Gastrocnemius medialis (tissue), 4 donors: ENCODE data around the gene NLRX1. TPM values are rescaled to one million over a fixed set of nuclear protein-coding genes. Genes with fewer than 3 reads are reported as not detected.

Experiments used
- ATAC-seq, 2 donors: fragments of 150-250 bp; one replicate each; pipeline ENCODE4 v1.9.1; 2016
- DNase-seq, 2 donors: peaks; one replicate each; pipeline ENCODE4 v3.0.0-alpha.2; 2019
- H3K27ac ChIP-seq, 4 donors: fragments of 200-600 bp; sonication (generic); 1 replicate in 1 of 4; 2 replicates in 3 of 4; pipeline ENCODE4 v1.5.1; 2016 to 2018; ENCODE audit warnings: mild to moderate bottlenecking in 2 of 4, moderate library complexity in 1 of 4
- H3K27me3 ChIP-seq, 3 donors: fragments of 200-600 bp; sonication (generic) in 2 of 3; 1 replicate in 1 of 3; 2 replicates in 2 of 3; pipeline versions ENCODE4 v1.5.1 to v1.6.0; 2016 to 2019; ENCODE audit warnings: mild to moderate bottlenecking in 1 of 3, moderate library complexity in 1 of 3
- H3K36me3 ChIP-seq, 2 donors: fragments of 200-600 bp; sonication (generic) in 1 of 2; one replicate each; pipeline ENCODE4 v1.5.1; 2017 to 2018
- H3K4me1 ChIP-seq, 2 donors: fragments of 200-600 bp; sonication (generic) in 1 of 2; one replicate each; pipeline ENCODE4 v1.5.1; 2016 to 2017; ENCODE audit warnings: mild to moderate bottlenecking in 2 of 2
- H3K4me3 ChIP-seq, 4 donors: fragments of 200-600 bp; sonication (generic) in 3 of 4; 1 replicate in 1 of 4; 2 replicates in 3 of 4; pipeline ENCODE4 v1.5.1; 2016 to 2019; ENCODE audit warnings: mild to moderate bottlenecking in 2 of 4
- H3K9me3 ChIP-seq, 3 donors: fragments of 200-600 bp; sonication (generic) in 2 of 3; 1 replicate in 1 of 3; 2 replicates in 2 of 3; pipeline ENCODE4 v1.5.1; 2016 to 2019
- POLR2A ChIP-seq, 2 donors: fragments of 450-650 bp; IDR thresholded peaks; one replicate each; pipeline ENCODE4 v1.6.1; 2017; ENCODE audit warnings: antibody characterized with exemption in 2 of 2, mild to moderate bottlenecking in 2 of 2, moderate library complexity in 2 of 2
- in situ Hi-C, 4 donors: fragments of 200-750 bp; cut with MboI; loops; one replicate each; pipeline versions ENCODE4 v1.15.0 to v1.8.0; 2017; ENCODE audit warnings: low sequenced_read_pairs in 4 of 4
- intact Hi-C: fragments of 100-400 bp; cut with DNase I; formaldehyde crosslinking; loops from one replicate; pipeline ENCODE4 v1.15.1; 2023; ENCODE audit warnings: low total_unique reads
- total RNA-seq, 4 donors: library from RNA; depleted of rRNA; stranded (reverse); fragments of >200 nt; gene quantifications; one replicate each; pipeline versions ENCODE4 v1.1.0 to v1.2.3, GENCODE V29; 2016
- TF ChIP-seq, protein P1 (sequence below), 5 experiments: fragments of 450-650 bp in 3 of 5; fragments of 200-600 bp in 2 of 5; sonication (generic) in 2 of 5; IDR thresholded peaks in 4 of 5; conservative IDR thresholded peaks in 1 of 5; 1 replicate in 4 of 5; 2 replicates in 1 of 5; pipeline ENCODE4 v1.5.1; 2016 to 2019; ENCODE audit warnings: antibody characterized with exemption in 5 of 5, mild to moderate bottlenecking in 3 of 5, moderate library complexity in 3 of 5

NLRX1 gene
- total RNA-seq, 4 donors from 2014 or later = 12.2 to 21.3 (median 16.4) TPM

DNA sequence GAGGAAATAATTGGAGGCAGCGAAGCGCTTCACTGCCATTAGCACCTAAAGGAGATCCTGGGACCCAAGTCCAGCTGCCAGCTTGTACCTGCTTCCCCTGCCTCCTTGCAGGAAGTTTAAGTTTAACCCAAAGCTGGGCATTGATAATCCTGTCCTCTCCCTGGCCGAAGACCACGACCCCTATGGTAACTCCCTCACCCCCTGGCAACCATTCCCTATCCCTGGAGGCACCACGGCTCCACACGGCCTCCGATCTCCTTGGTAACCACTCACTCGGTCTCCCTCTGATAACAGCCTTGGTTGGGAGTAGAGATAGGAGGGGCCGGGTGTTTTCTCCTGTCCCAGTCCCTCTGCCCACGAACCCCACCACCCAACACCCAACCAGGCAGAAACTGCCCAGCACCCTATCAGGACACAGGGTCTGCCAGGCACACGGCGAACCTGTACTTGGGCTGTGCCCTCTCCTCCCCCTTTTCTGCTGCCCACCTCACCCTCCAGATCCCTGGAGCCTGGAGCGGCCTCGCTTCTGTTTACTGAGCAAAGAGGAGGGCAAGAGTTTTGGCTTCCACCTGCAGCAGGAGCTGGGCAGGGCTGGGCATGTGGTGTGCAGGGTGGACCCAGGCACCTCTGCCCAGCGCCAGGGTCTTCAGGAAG lies 17.6 kb downstream of the NLRX1 start:
- H3K27ac ChIP-seq = no peak overlapping the region
- H3K4me3 ChIP-seq = no peak overlapping the region
- intact Hi-C loops = no loop called here
- peaks cover 0 to 11% of the 10 kb centered on the region in 2 donors for H3K36me3 ChIP-seq
- H3K4me1 ChIP-seq = no peaks in the 10 kb centered on the region
- in situ Hi-C loops = no loop called here
- no peaks in the 10 kb centered on the region for H3K27me3 ChIP-seq
- H3K9me3 ChIP-seq = no peaks in the 10 kb centered on the region
- DNase-seq = no peak
- ATAC-seq = no peak
- TF ChIP-seq POLR2A (IDR thresholded peaks at IDR 0.05) = no peak
- TF ChIP-seq, protein P1, sequence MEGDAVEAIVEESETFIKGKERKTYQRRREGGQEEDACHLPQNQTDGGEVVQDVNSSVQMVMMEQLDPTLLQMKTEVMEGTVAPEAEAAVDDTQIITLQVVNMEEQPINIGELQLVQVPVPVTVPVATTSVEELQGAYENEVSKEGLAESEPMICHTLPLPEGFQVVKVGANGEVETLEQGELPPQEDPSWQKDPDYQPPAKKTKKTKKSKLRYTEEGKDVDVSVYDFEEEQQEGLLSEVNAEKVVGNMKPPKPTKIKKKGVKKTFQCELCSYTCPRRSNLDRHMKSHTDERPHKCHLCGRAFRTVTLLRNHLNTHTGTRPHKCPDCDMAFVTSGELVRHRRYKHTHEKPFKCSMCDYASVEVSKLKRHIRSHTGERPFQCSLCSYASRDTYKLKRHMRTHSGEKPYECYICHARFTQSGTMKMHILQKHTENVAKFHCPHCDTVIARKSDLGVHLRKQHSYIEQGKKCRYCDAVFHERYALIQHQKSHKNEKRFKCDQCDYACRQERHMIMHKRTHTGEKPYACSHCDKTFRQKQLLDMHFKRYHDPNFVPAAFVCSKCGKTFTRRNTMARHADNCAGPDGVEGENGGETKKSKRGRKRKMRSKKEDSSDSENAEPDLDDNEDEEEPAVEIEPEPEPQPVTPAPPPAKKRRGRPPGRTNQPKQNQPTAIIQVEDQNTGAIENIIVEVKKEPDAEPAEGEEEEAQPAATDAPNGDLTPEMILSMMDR (IDR thresholded peaks at IDR 0.05 in 4 of 5, conservative IDR thresholded peaks at IDR 0.05 in 1 of 5) = no peak

DNA sequence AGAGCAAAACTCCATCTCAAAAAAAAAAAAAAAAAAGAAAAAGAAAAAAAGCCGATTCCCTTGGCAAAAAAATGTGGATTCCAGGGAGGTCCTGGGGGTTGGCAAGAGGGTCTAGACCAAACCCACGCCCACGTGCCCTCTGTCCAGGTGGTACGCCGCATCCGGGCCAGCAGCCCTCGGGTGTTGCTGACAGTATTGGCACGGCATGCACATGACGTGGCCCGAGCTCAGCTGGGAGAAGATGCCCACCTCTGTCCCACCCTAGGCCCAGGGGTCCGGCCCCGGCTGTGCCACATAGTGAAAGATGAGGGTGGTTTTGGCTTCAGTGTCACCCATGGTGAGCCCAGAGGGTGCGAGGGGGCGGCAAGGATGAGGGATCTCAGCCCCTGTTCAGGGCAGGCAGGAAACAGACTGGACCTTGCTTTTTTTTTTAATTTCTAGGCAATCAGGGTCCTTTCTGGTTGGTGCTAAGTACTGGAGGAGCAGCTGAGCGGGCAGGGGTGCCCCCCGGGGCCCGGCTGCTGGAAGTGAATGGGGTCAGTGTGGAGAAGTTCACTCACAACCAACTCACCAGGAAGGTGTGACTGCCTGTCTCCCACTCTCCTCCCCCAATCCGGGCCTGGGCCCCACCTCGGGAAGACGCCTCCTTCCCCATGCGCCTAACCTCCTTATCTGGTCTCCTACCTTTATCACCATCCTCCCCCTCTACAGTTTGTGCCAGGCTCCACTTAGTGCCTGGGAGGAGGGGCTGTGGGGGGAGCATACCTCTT lies 18.8 kb downstream of the NLRX1 start:
- H3K9me3 ChIP-seq = no peaks in the 10 kb centered on the region
- H3K27me3 ChIP-seq = no peaks in the 10 kb centered on the region
- H3K4me3 ChIP-seq = no peak overlapping the region
- H3K4me1 ChIP-seq = no peaks in the 10 kb centered on the region
- in situ Hi-C loops = no loop called here
- peaks cover 0 to under 1% of the 10 kb centered on the region in 2 donors for H3K36me3 ChIP-seq
- intact Hi-C loops = no loop called here
- DNase-seq = no peak
- ATAC-seq = no peak
- H3K27ac ChIP-seq = no peak overlapping the region
- TF ChIP-seq POLR2A (IDR thresholded peaks at IDR 0.05) = no peak
- TF ChIP-seq, protein P1 (IDR thresholded peaks at IDR 0.05 in 4 of 5, conservative IDR thresholded peaks at IDR 0.05 in 1 of 5) = no peak

DNA sequence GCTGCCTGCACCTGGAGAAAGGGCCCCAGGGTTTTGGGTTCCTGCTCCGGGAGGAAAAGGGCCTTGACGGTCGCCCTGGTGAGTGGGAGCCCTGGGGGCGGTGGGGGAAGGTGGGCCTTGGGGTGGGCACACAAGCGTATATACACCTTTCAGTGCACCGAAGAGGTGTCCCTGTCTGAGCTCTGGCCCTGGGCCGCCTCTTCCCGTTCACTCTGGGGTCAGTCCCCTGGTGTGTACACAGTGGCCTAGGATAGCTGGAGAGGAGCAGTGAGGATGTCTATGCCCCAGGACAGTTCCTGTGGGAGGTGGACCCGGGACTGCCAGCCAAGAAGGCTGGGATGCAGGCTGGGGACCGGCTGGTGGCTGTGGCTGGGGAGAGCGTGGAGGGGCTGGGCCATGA lies 19.5 kb downstream of the NLRX1 start:
- intact Hi-C loops (no loop called here), in situ Hi-C loops (no loop called here)
- Histone ChIP-seq H3K4me3 (no peak overlapping the region), H3K36me3 (no peaks in the 10 kb centered on the region), H3K9me3 (no peaks in the 10 kb centered on the region), H3K4me1 (no peaks in the 10 kb centered on the region), H3K27ac (no peak overlapping the region), H3K27me3 (no peaks in the 10 kb centered on the region)
- TF ChIP-seq, protein P1 (IDR thresholded peaks at IDR 0.05 in 4 of 5, conservative IDR thresholded peaks at IDR 0.05 in 1 of 5) = no peak
- no peak for TF ChIP-seq POLR2A (IDR thresholded peaks at IDR 0.05)
- ATAC-seq = no peak
- no peak for DNase-seq

DNA sequence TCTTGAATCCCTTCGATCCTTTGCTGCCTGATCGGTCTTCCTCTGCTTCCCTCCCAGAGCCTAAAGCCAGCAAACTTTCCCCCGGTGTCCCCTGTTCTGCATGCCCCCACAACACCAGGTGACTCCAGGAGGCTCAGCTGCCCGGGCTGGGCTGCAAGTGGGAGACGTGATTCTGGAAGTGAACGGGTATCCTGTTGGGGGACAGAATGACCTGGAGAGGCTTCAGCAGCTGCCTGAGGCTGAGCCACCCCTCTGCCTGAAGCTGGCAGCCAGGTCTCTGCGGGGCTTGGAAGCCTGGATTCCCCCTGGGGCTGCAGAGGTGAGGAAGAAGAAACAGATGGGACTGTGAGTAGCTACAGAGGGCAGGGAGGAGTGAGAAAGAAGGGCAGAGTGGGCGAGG lies 20.4 kb downstream of the NLRX1 start:
- Histone ChIP-seq H3K27ac (no peak overlapping the region), H3K4me1 (no peaks in the 10 kb centered on the region), H3K4me3 (no peak overlapping the region), H3K36me3 (no peaks in the 10 kb centered on the region), H3K27me3 (no peaks in the 10 kb centered on the region), H3K9me3 (no peaks in the 10 kb centered on the region)
- TF ChIP-seq POLR2A (IDR thresholded peaks at IDR 0.05) = no peak
- TF ChIP-seq, protein P1 (IDR thresholded peaks at IDR 0.05 in 4 of 5, conservative IDR thresholded peaks at IDR 0.05 in 1 of 5) = no peak
- intact Hi-C loops = no loop called here
- no peak for ATAC-seq
- no peak for DNase-seq
- in situ Hi-C loops = no loop called here
